ENCODE results near the gene CHRDL2.

GRCh38 chr11:74694136-74694930, 36.9 kb downstream of the CHRDL2 start:
- TF ChIP-seq CTCF (conservative IDR thresholded peaks at IDR 0.05 in 1 of 2, IDR thresholded peaks at IDR 0.05 in 1 of 2; ENCODE audit: low read depth in 1 of 2, low read length in 2 of 2) (no peak), EZH2 (IDR thresholded peaks at IDR 0.05; ENCODE audit: low read length, missing control alignments) (no peak)
